ENCODE data around the gene XPO6.
A peak's percentile ranks its signal among the peaks of the same experiment; 100 is the strongest.

Gene XPO6

DNA sequence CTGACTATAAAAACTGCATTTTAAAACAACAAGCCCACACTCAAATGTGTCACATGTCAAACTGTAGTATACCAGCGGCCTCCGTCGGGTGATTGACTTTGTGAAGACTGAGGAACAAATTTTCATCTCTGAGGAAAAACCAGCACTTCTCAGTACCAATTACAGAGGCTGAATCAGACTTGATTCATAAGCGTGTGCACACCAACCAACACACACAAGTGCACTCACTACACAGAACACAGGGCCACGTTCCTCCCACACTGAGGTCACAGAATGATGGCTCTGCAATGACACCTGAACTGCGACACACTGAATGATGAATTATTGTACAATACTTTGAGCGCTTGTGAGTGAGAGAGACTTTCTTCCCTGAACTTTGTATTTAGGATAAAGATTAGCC is 29.6 kb downstream of the XPO6 start:
- DNase-seq: no peak

GRCh38 chr16:28181515-28181914 is 30.2 kb downstream of the XPO6 start:
- DNase-seq: no peak

GRCh38 chr16:28180655-28181460 is 30.9 kb downstream of the XPO6 start:
- no peak for DNase-seq

DNA sequence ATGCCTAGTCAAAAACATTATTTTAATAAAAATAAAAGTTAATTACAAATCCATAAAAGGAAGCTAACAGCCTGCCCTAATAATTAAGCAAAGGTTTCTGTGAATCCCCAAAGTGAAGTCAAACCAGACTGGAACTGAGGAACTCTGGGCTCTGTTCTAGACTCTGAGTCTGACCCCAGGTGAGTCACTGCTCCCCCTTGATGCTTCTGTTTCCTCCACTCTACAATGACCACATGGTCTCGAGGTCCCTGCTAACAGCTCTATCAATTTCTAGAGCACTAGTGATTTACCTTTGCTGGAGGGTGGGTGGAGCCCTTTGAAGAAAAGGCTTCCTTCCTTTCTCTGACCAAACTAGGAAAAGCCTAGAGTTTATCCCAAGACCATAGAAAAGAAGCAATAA is 32.4 kb downstream of the XPO6 start:
- DNase-seq: no peak

- DNase-seq: no peak
Observed at GRCh38 chr16:28175715-28176114, 36.0 kb downstream of the XPO6 start.

GRCh38 chr16:28172336-28172735 is 39.4 kb downstream of the XPO6 start:
- DNase-seq: peak; percentile 35

DNA sequence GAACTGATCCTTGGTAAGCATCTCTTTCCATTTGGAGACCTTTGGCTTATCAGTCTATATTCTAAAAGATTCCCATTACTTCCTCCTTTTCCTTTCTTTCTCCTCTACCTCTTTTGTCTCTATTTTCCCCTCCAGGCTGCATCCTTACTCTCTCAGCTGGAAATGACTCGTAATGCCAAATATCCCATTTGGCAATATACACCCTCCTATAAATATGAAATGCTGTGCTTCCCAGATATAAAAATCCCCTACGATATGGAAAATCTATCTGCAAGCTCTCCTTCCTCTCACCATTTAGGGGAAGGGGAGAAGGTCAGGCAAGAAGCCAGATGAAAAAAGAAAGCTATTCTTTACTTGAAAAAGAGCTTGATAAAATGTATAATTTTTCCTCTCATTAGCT is 39.9 kb downstream of the XPO6 start:
- DNase-seq: no peak

- DNase-seq: no peak
Observed at GRCh38 chr16:28168991-28169554, 42.7 kb downstream of the XPO6 start.

- DNase-seq: no peak
Observed at GRCh38 chr16:28167730-28168129, 44.0 kb downstream of the XPO6 start.

DNA sequence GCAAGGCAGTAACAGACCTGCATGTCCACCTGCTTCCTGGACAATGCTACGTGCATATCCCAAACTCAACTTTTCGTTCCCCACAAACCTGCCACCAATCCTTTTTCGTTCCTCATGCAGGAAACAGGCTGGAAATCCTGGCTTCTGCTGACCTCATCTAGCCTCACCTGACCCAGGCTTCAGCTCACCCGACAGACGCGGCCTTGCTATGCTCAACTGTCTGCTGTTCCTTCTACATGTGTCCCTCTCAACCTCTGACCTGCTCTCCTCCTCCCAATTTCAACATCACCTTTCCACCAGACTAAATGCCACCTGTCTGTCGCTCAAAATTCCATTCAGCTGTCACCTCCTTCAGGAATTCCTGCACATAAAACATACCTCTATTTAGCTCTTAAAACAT is 44.5 kb downstream of the XPO6 start:
- no peak for DNase-seq

DNA sequence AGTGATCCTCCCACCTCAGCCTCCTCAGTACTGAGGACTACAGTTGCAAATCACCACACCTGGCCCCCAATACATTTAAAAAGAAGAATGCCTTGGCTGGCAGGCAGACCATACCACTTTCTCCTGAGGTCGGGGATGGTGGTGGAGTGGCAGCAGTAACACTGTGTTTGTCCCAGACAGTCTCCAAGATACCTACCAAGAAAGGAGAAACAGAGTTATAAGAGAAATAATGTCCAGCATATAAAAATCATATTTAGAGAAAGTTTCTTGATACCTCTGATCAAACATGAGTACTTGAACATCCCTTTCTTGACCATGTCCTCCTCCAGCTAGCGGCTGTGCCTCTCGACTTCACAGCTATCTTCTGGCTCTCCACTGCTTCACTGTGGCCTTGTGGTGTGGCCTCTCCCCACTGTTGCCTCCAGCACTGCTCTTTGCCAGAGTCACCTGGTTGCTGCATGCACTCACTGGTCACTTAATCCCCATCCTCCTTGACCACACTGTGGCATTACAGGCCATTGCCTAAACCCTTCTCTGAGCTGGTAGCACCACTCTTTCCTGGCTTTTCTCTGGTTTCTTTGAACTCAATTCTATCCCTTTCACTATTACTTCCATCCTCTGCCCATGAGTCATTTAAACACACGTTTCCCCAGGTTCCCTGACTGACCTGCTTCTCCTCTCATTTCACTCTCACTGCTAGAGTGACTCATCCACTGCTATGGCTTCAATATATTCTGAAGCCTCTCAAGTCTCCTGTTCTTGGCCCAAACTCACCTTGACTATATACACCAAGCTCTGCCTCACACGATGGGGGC is 45.2 kb downstream of the XPO6 start:
- DNase-seq: no peak

GRCh38 chr16:28165598-28165997 is 46.2 kb downstream of the XPO6 start:
- no peak for DNase-seq

GRCh38 chr16:28164140-28164539 is 47.6 kb downstream of the XPO6 start:
- DNase-seq: no peak

DNA sequence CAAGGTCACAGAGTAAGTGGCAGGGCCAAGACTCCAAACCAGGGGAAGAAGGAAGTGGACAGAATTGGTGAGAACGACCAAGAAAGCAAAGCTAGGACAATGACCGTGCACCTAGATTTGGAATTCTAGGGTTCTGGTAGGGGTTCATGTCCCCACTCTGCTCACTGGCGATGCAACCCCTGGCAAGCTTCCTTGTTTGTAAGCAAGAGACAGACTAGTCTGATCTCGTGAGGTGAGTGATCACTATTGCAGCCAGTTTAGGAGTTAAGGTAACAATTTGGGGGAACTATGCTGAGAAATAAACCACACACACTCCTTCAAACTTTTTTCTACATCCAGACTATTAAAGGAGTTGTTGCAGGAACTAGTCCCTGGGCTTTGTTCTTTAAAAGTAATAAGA is 48.1 kb downstream of the XPO6 start:
- DNase-seq: no peak

GRCh38 chr16:28162326-28162877 is 49.4 kb downstream of the XPO6 start:
- DNase-seq: no peak

- no peak for DNase-seq
Observed at GRCh38 chr16:28161626-28162025, 50.1 kb downstream of the XPO6 start.

GRCh38 chr16:28158136-28158535 is 53.6 kb downstream of the XPO6 start:
- no peak for DNase-seq

- no peak for DNase-seq
Observed at GRCh38 chr16:28156056-28156680, 55.6 kb downstream of the XPO6 start.

DNA sequence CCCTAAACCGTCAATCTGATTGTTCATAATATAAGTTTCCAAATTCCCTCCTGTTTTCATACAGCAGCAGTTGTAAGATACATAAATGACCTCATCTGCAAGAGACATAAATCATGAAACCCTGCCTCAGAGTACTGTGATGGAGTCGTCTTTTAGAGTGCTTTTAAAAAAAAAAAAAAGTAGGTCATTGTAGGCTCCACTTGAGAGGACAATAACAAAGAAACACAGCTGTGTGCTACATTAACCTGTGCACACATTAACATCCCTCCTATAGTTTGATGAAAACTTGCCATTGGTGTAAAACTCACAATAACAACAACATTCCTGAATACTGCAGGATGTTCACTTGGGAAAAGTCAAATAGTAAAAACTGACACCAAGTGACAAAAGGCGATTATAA is 56.5 kb downstream of the XPO6 start:
- no peak for DNase-seq

DNA sequence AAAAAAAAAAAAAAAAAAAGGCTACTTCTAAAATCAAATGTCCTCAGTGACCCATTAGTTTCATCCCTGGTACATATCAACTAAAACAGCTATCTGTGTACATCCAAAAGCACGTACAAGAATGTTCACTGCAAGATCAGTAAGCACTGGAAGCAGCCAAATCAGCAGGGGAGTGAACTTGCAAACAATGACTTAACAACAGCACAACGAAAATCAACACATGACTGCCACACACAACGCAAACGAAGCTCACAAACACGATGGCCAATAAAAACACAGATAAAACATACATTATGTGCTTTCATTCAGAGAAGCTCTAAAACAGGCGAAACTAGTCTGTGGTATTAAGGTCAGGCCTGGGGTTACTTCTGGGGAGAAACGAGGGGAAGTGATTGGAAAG is 60.6 kb downstream of the XPO6 start:
- DNase-seq: no peak

DNA sequence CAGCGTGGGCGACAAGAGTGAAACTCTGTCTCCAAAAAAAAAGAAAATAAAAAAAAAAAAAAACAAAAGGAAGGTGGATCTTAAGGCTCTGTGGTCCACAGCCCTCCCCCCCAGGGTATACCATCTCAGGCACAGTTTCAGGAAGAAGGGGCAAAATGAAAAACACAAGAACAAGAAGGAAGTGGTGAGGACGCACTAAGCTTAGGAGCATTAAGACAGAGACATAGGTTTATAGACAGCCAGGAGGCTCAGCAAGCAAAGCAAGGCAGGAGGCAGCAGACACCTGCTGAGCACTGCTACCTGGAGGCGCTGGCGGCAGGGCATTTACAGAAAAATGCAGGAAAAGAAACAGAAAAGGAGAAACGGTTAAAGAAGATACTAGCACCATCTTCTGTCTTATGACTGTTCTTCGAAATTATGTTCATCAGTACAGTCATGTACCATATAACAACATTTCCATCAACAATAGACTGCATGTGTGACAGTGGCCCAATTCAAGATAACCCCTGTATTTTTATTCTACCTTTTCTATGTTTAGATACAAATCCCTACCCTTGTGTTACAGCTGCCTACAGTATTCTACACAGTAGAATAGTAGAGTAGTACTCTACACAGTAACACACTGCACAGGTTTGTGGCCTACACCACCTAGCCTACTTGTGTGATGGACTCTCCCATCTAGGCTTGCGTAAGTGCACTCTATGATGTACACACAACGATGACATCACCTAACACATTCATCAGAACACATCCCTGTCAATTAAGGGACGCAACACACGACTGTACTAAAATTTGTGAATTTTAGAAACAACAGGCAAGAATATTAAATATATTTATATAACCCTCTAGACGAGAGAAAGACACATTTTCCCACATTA is 62.5 kb downstream of the XPO6 start:
- no peak for DNase-seq

- DNase-seq: no peak
Observed at GRCh38 chr16:28146536-28146935, 65.2 kb downstream of the XPO6 start.

Measured in DMS79 treated with DMSO at 0.1 percent for 48 hours (cell line).